HL-60 (cell line): ENCODE data around the gene PTK7.

Experiments used
- DNase-seq, 2 experiments: peaks; one replicate each; pipeline ENCODE4 v3.0.0-alpha.2; 2010 to 2020; ENCODE audit warnings: low read depth in 1 of 2, low spot score in 1 of 2
- H3K27ac ChIP-seq: fragments of 250-450 bp; sonication (Bioruptor Pico); replicated peaks from 2 replicates; pipeline ENCODE4 v1.5.1; 2020; ENCODE audit warnings: mild to moderate bottlenecking, moderate library complexity
- H3K27me3 ChIP-seq: fragments of 250-450 bp; sonication (Bioruptor Pico); 2 replicates; pipeline ENCODE4 v1.5.1; 2021; ENCODE audit warnings: mild to moderate bottlenecking, moderate library complexity; ENCODE audit not compliant: insufficient read depth, poor library complexity, severe bottlenecking
- H3K4me3 ChIP-seq: replicated peaks from 2 replicates; pipeline ENCODE4 v1.5.1; 2011; ENCODE audit warnings: mild to moderate bottlenecking, control low read depth, low read length; ENCODE audit not compliant: insufficient read depth
- GABPA ChIP-seq: IDR thresholded peaks from 2 replicates; pipeline ENCODE4 v1.6.1; 2012; ENCODE audit warnings: low read depth
- POLR2AphosphoS5 ChIP-seq: IDR thresholded peaks from 2 replicates; pipeline ENCODE4 v1.6.1; 2012; ENCODE audit warnings: low read depth
- SPI1 ChIP-seq: IDR thresholded peaks from 2 replicates; pipeline ENCODE4 v1.6.1; 2012; ENCODE audit warnings: low read depth, mild to moderate bottlenecking, borderline replicate concordance
- TF ChIP-seq, protein P1 (sequence below): IDR thresholded peaks from one replicate; pipeline ENCODE4 v1.5.1; 2011; ENCODE audit warnings: low read length, control low read depth, inconsistent platforms; ENCODE audit not compliant: insufficient read depth
- TF ChIP-seq, protein P2 (sequence below): IDR thresholded peaks from 2 replicates; pipeline ENCODE4 v1.6.1; 2012; ENCODE audit warnings: low read depth; ENCODE audit not compliant: insufficient replicate concordance

PTK7 gene

DNA sequence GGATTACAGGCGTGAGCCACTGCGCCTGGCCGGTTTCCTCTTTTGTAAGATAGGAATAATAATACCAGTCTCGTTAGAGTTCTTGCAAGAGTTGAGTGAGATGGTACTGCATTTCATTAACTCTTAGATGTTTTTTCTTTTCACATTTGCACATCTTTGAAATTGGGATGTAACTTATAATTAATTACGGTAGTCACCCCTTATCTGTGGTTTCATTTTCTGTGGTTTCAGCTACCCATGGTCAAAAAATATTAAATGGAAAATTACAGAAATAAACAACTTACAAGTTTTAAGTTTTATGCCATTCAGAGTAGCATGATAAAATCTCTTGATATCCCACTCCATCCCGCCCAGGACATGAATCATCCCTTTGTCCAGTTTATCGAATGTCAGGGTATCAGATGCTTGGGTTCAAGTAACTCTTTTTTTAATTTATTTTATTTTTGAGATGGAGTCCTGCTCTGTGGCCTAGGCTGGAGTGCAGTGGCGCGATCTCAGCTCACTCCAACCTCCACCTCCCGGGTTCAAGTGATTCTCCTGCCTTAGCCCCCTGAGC, 15.4 kb downstream of the PTK7 start:
- H3K27ac ChIP-seq: no peak overlapping the region
- DNase-seq: no peak
- no peaks in the 10 kb centered on the region for H3K27me3 ChIP-seq
- TF ChIP-seq, protein P1, sequence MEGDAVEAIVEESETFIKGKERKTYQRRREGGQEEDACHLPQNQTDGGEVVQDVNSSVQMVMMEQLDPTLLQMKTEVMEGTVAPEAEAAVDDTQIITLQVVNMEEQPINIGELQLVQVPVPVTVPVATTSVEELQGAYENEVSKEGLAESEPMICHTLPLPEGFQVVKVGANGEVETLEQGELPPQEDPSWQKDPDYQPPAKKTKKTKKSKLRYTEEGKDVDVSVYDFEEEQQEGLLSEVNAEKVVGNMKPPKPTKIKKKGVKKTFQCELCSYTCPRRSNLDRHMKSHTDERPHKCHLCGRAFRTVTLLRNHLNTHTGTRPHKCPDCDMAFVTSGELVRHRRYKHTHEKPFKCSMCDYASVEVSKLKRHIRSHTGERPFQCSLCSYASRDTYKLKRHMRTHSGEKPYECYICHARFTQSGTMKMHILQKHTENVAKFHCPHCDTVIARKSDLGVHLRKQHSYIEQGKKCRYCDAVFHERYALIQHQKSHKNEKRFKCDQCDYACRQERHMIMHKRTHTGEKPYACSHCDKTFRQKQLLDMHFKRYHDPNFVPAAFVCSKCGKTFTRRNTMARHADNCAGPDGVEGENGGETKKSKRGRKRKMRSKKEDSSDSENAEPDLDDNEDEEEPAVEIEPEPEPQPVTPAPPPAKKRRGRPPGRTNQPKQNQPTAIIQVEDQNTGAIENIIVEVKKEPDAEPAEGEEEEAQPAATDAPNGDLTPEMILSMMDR: no peak
- TF ChIP-seq SPI1 (no peak), POLR2AphosphoS5 (no peak), GABPA (no peak)
- TF ChIP-seq, protein P2, sequence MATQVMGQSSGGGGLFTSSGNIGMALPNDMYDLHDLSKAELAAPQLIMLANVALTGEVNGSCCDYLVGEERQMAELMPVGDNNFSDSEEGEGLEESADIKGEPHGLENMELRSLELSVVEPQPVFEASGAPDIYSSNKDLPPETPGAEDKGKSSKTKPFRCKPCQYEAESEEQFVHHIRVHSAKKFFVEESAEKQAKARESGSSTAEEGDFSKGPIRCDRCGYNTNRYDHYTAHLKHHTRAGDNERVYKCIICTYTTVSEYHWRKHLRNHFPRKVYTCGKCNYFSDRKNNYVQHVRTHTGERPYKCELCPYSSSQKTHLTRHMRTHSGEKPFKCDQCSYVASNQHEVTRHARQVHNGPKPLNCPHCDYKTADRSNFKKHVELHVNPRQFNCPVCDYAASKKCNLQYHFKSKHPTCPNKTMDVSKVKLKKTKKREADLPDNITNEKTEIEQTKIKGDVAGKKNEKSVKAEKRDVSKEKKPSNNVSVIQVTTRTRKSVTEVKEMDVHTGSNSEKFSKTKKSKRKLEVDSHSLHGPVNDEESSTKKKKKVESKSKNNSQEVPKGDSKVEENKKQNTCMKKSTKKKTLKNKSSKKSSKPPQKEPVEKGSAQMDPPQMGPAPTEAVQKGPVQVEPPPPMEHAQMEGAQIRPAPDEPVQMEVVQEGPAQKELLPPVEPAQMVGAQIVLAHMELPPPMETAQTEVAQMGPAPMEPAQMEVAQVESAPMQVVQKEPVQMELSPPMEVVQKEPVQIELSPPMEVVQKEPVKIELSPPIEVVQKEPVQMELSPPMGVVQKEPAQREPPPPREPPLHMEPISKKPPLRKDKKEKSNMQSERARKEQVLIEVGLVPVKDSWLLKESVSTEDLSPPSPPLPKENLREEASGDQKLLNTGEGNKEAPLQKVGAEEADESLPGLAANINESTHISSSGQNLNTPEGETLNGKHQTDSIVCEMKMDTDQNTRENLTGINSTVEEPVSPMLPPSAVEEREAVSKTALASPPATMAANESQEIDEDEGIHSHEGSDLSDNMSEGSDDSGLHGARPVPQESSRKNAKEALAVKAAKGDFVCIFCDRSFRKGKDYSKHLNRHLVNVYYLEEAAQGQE: no peak
- H3K4me3 ChIP-seq: no peak overlapping the region

DNA sequence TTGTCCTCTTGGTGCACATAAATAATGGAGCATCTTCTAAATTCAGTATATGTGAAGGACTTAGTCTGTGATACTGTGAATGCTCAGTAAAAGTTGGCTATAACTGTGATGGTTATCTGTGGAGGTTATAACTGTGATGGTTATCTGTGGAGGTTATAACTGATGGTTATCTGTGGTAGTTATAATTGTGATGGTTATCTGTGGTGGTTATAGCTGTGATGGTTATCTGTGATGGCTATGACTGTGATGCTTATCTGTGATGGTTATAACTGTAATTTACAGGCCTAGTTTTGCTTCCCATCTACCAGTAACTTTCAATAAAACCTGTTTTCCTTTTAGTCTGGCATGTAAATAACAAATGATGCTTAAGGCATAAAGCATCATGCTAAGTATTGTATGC, 16.5 kb downstream of the PTK7 start:
- H3K27ac ChIP-seq: no peak overlapping the region
- TF ChIP-seq, protein P1: no peak
- TF ChIP-seq POLR2AphosphoS5: no peak
- no peak for TF ChIP-seq SPI1
- TF ChIP-seq, protein P2: no peak
- TF ChIP-seq GABPA: no peak
- H3K27me3 ChIP-seq: no peaks in the 10 kb centered on the region

DNA sequence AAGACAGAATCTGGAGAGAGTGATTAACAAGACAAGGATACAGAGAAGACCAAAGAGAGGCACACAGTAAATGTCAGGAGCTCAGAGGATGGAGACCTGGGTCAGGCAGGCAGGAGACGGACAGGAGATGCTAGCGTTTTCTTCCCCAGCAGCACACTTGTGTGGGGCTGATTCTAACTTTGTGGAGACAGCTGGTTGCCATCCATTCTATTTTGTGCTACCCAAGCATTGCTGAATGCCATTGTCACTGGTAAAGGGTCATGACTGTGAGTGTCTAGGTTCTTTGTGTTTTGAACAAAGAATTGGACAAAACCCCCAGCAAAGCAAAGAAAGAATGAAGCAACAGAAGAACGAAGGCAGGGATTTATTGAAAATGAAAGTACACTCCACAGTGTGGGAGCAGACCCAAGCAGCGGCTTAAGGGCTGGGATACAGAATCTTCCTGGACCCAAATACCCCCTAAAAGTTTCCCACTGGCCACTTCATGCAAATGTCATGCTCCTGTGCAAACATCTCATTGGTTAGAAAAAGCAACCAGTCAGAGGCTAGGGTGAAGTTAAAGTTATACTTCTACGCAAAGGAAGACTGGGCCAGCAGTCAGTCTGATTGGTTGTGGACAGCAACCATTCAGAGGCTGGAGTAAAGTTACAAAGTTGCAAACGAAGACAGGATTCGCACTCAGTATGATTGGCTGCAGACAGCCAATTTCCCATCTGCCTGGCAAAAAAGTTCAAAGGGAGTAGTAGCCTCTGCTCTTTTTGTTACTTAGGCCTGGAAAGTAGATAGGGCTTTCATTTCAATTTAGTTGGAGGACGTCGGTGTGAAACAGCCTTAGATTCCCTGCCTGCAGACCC, 17.5 kb downstream of the PTK7 start:
- Histone ChIP-seq H3K4me3 (no peak overlapping the region), H3K27me3 (no peaks in the 10 kb centered on the region), H3K27ac (no peak overlapping the region)
- DNase-seq: no peak
- TF ChIP-seq SPI1: no peak

More for the DNA sequence above, 16.5 kb downstream of the PTK7 start:
- DNase-seq: no peak
- H3K4me3 ChIP-seq: no peak overlapping the region

DNA sequence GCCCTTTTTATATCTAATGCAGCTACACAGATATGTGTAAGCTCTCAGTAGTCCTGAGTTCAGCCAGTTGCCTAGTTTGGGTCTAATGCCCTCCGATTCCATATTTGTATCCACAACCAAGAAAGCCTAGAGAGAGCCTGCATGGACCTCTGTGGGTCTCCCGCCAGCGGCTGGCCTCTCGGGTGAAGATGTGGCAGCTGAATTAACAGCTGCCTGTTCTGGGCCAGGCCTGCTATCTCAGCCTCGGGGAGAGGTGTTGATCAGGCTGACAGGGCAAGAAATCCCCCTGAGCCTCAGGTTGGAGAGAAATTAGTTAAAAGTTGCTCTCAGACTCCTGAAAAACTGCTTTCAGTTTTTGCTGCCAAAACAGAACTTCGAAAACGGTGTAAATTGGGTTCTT, 19.8 kb downstream of the PTK7 start:
- DNase-seq: no peak
- TF ChIP-seq, protein P1: no peak
- TF ChIP-seq GABPA: no peak
- Histone ChIP-seq H3K27ac (no peak overlapping the region), H3K27me3 (no peaks in the 10 kb centered on the region), H3K4me3 (no peak overlapping the region)
